Measurements from ENCODE around the gene DPP6. TPM values are rescaled to one million over a fixed set of nuclear protein-coding genes. Genes with fewer than 3 reads are reported as not detected.

The DPP6 gene
- total and polyA plus RNA-seq, 9 donors, result 0.22 to 3.9 (median 1.3) TPM; not detected in 1

GRCh38 chr7:154841731-154842331, 789.6 kb downstream of the DPP6 start:
- Histone ChIP-seq H3K4me1 (ENCODE audit: insufficient read depth) (no peaks in the 10 kb centered on the region), H3K4me3 (no peak overlapping the region), H3K27me3 (no peaks in the 10 kb centered on the region), H3K9me3 (no peaks in the 10 kb centered on the region), H3K27ac (no peak overlapping the region), H3K36me3 (no peaks in the 10 kb centered on the region)
- no peak for DNase-seq
- no peak for TF ChIP-seq EP300 (IDR thresholded peaks at IDR 0.05)
- TF ChIP-seq CTCF (IDR thresholded peaks at IDR 0.05), result no peak
- TF ChIP-seq POLR2A (IDR thresholded peaks at IDR 0.05), result no peak
- WGBS, 3 donors, result 40 to 58% (median 48%) methylated on average over 18 of the region's 18 CpGs
- intact Hi-C loops (cut with DNase I), result no loop called here

DNA sequence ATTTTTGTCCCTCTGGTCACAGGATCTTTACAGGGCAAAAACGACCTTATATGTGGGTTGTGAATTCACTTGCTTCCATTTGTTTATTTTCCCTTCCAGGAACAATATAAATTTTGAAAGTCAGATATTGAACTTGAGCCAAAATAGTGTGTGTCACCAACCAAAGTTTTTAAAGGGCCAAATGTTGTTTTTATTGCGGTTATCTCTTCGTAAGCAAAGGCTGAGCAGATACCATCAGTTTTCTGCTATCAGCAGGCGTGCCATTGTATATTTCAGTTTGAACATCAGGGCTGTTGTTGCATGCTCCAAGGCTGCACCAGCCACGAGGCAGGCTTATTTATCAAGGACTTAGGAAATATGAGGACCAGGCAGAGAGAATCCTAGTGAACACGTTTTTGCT, 790.4 kb downstream of the DPP6 start:
- Histone ChIP-seq H3K27me3 (no peaks in the 10 kb centered on the region), H3K9me3 (no peaks in the 10 kb centered on the region), H3K4me1 (ENCODE audit: insufficient read depth) (no peaks in the 10 kb centered on the region), H3K4me3 (no peak overlapping the region), H3K27ac (no peak overlapping the region), H3K36me3 (no peaks in the 10 kb centered on the region)
- WGBS, 3 donors, result 16 to 31% (median 20%) methylated on average over 6 of the region's 6 CpGs
- TF ChIP-seq POLR2A (IDR thresholded peaks at IDR 0.05), result no peak
- no peak for TF ChIP-seq CTCF (IDR thresholded peaks at IDR 0.05)
- TF ChIP-seq EP300 (IDR thresholded peaks at IDR 0.05), result no peak
- no peak for DNase-seq
- intact Hi-C loops (cut with DNase I), result no loop called here

- intact Hi-C loops (cut with DNase I), result no loop called here
- Histone ChIP-seq H3K27me3 (no peaks in the 10 kb centered on the region), H3K4me1 (ENCODE audit: insufficient read depth) (no peaks in the 10 kb centered on the region), H3K9me3 (no peaks in the 10 kb centered on the region), H3K27ac (no peak overlapping the region), H3K4me3 (no peak overlapping the region), H3K36me3 (no peaks in the 10 kb centered on the region)
- 85 to 92% (median 91%) methylated on average over 5 of the region's 5 CpGs for WGBS, 3 donors
- TF ChIP-seq EP300 (IDR thresholded peaks at IDR 0.05), result no peak
- no peak for DNase-seq
These were observed 791.6 kb downstream of the DPP6 start for GRCh38 chr7:154843670-154844237.

- no peaks in the 10 kb centered on the region for H3K36me3 ChIP-seq
- intact Hi-C loops (cut with DNase I), result no loop called here
- H3K27me3 ChIP-seq, result no peaks in the 10 kb centered on the region
- H3K27ac ChIP-seq, result no peak overlapping the region
- no peaks in the 10 kb centered on the region for H3K9me3 ChIP-seq
- no peak for DNase-seq
- TF ChIP-seq CTCF (IDR thresholded peaks at IDR 0.05), result no peak
- TF ChIP-seq EP300 (IDR thresholded peaks at IDR 0.05), result no peak
- TF ChIP-seq POLR2A (IDR thresholded peaks at IDR 0.05), result no peak
- no peak overlapping the region for H3K4me3 ChIP-seq
- WGBS, 3 donors, result 72 to 77% (median 76%) methylated on average over 5 of the region's 5 CpGs
- no peaks in the 10 kb centered on the region for H3K4me1 ChIP-seq (ENCODE audit: insufficient read depth)
These were observed 792.3 kb downstream of the DPP6 start for GRCh38 chr7:154844499-154844898.

- Histone ChIP-seq H3K4me3 (no peak overlapping the region), H3K36me3 (no peaks in the 10 kb centered on the region), H3K27ac (no peak overlapping the region), H3K4me1 (ENCODE audit: insufficient read depth) (no peaks in the 10 kb centered on the region), H3K27me3 (no peaks in the 10 kb centered on the region), H3K9me3 (no peaks in the 10 kb centered on the region)
- TF ChIP-seq CTCF (IDR thresholded peaks at IDR 0.05) (no peak), EP300 (IDR thresholded peaks at IDR 0.05) (no peak), POLR2A (IDR thresholded peaks at IDR 0.05) (no peak)
- WGBS, 3 donors, result 84 to 89% (median 88%) methylated on average over 5 of the region's 5 CpGs
- DNase-seq, result no peak
- intact Hi-C loops (cut with DNase I), result no loop called here
These were observed 792.8 kb downstream of the DPP6 start for GRCh38 chr7:154844955-154845354.

Measured in ovary (tissue), 9 donors.